ENCODE measurements around the gene NFATC2IP.

Gene NFATC2IP

GRCh38 chr16:28950648-28951409 is at the start of gene NFATC2IP:
NFATC2IP (plus strand) TSS chr16:28950937; CDS start chr16:28951012, 75 bp downstream.
- peak; percentile 100 for DNase-seq

GRCh38 chr16:28901862-28902261 is 48.9 kb upstream of the NFATC2IP start:
- DNase-seq: no peak

GRCh38 chr16:28902909-28903308 is 47.8 kb upstream of the NFATC2IP start:
- no peak for DNase-seq

GRCh38 chr16:28903344-28904042 is 47.2 kb upstream of the NFATC2IP start:
- no peak for DNase-seq

GRCh38 chr16:28904363-28904762 is 46.4 kb upstream of the NFATC2IP start:
- no peak for DNase-seq

- no peak for DNase-seq
Measured at GRCh38 chr16:28904828-28905227, 45.9 kb upstream of the NFATC2IP start.

GRCh38 chr16:28905229-28905754 is 45.4 kb upstream of the NFATC2IP start:
- no peak for DNase-seq

GRCh38 chr16:28905800-28906372 is 44.9 kb upstream of the NFATC2IP start:
- no peak for DNase-seq

GRCh38 chr16:28910086-28911031 is 40.4 kb upstream of the NFATC2IP start:
- peak; percentile 11 for DNase-seq

- DNase-seq: no peak
Measured at GRCh38 chr16:28912558-28912957, 38.2 kb upstream of the NFATC2IP start.

- no peak for DNase-seq
Measured at GRCh38 chr16:28913946-28914724, 36.6 kb upstream of the NFATC2IP start.

- DNase-seq: no peak
Measured at GRCh38 chr16:28915181-28915580, 35.6 kb upstream of the NFATC2IP start.

- no peak for DNase-seq
Measured at GRCh38 chr16:28917095-28917494, 33.6 kb upstream of the NFATC2IP start.

- DNase-seq: no peak
Measured at GRCh38 chr16:28918698-28919097, 32.0 kb upstream of the NFATC2IP start.

- DNase-seq: no peak
Measured at GRCh38 chr16:28923231-28923587, 27.5 kb upstream of the NFATC2IP start.

- peak; percentile 78 for DNase-seq
Measured at GRCh38 chr16:28923652-28924398, 26.9 kb upstream of the NFATC2IP start.

- DNase-seq: no peak
Measured at GRCh38 chr16:28924399-28924761, 26.4 kb upstream of the NFATC2IP start.

- DNase-seq: peak; percentile 99
Measured at GRCh38 chr16:28924762-28925385, 25.9 kb upstream of the NFATC2IP start, which contains the start of gene RABEP2. RABEP2 (minus strand) TSS chr16:28925238; CDS start chr16:28925163, 75 bp downstream.

- peak; percentile 81 for DNase-seq
Measured at GRCh38 chr16:28925386-28926228, 25.1 kb upstream of the NFATC2IP start.
